Measurements from ENCODE around the gene EMC8.

Gene EMC8

GRCh38 chr16:85752511-85753420, 46.6 kb downstream of the EMC8 start:
- DNase-seq = peak; percentile 44

GRCh38 chr16:85751698-85752501, 47.4 kb downstream of the EMC8 start:
- DNase-seq = peak; percentile 74

GRCh38 chr16:85750827-85751697, 48.3 kb downstream of the EMC8 start, which contains the start of gene C16orf74:
Gene C16orf74, minus strand, starts transcription at chr16:85751096. Its CDS starts 15,879 bp downstream, at chr16:85735217.
- peak; percentile 61 for DNase-seq

GRCh38 chr16:85750146-85750826, 49.1 kb downstream of the EMC8 start:
- DNase-seq = peak; percentile 49

- DNase-seq = no peak
These were observed 49.6 kb downstream of the EMC8 start for GRCh38 chr16:85749771-85750145.

- peak; percentile 29 for DNase-seq
These were observed 52.7 kb downstream of the EMC8 start for GRCh38 chr16:85746460-85747215.

GRCh38 chr16:85738923-85739715, 60.2 kb downstream of the EMC8 start:
- no peak for DNase-seq

GRCh38 chr16:85736921-85737320, 62.4 kb downstream of the EMC8 start:
- no peak for DNase-seq

GRCh38 chr16:85735946-85736345, 63.4 kb downstream of the EMC8 start:
- DNase-seq = no peak

- DNase-seq = no peak
These were observed 64.1 kb downstream of the EMC8 start for GRCh38 chr16:85735225-85735635.

GRCh38 chr16:85734311-85735017, 64.9 kb downstream of the EMC8 start:
- DNase-seq = no peak

GRCh38 chr16:85733839-85734170, 65.5 kb downstream of the EMC8 start:
- peak; percentile 1 for DNase-seq

GRCh38 chr16:85733155-85733838, 66.0 kb downstream of the EMC8 start:
- DNase-seq = peak; percentile 4

- no peak for DNase-seq
These were observed 68.2 kb downstream of the EMC8 start for GRCh38 chr16:85731179-85731578.

- no peak for DNase-seq
These were observed 69.2 kb downstream of the EMC8 start for GRCh38 chr16:85730186-85730465.

GRCh38 chr16:85729452-85730185, 69.7 kb downstream of the EMC8 start:
- no peak for DNase-seq

- DNase-seq = no peak
These were observed 70.5 kb downstream of the EMC8 start for GRCh38 chr16:85728879-85729278.
